Left forelimb (tissue), 1 donor: ENCODE results near the gene CCDC50.
A peak's percentile ranks its signal among the peaks of the same experiment; 100 is the strongest.

ENCODE experiments used
- DNase-seq: peaks from one replicate; pipeline ENCODE4 v3.0.0-alpha.2; 2018; ENCODE audit warnings: low spot score

Gene CCDC50

GRCh38 chr3:191320316-191320715, 8.9 kb upstream of the CCDC50 start:
- no peak for DNase-seq

GRCh38 chr3:191321019-191321767, 8.0 kb upstream of the CCDC50 start:
- no peak for DNase-seq

DNA sequence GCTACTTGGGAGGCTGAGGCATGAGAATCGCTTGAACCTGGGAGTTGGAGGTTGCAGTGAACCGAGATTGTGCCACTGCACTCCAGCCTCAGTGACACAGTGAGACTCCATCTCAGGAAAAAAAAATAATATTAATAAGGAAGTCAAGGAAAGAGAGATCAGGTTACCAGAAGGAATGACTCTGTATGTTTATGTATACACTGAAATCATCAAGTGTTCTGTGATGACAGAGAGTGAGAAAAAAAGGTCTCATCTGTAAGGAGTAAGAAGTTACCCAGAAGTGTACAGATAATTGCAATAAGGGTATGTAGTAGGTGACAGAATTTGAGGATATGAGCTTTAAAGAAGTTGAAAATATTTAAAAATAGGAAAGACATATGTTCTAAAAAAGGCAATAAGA, 4.3 kb upstream of the CCDC50 start:
- DNase-seq = no peak

DNA sequence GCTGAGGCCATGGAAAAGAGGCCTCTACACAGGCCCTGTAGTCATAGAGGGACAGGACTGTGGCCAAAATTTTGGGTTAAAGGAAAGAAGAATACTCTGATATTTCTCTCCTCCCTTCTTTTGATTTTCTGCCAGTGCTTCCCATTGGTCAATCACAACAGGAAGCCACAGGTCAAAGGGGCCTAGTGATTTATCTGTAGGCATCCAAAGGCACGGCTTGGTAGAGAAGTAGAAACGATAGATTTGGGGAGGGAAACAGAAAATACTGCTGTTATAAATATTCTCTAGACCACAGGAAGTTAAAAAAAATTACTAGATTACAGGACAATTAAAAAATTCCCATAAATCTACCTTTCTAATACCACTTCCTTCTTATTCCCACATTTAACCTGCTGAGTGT, 1.7 kb upstream of the CCDC50 start:
- no peak for DNase-seq

- DNase-seq = no peak
Measured at GRCh38 chr3:191328383-191328961, 722 bp upstream of the CCDC50 start.

DNA sequence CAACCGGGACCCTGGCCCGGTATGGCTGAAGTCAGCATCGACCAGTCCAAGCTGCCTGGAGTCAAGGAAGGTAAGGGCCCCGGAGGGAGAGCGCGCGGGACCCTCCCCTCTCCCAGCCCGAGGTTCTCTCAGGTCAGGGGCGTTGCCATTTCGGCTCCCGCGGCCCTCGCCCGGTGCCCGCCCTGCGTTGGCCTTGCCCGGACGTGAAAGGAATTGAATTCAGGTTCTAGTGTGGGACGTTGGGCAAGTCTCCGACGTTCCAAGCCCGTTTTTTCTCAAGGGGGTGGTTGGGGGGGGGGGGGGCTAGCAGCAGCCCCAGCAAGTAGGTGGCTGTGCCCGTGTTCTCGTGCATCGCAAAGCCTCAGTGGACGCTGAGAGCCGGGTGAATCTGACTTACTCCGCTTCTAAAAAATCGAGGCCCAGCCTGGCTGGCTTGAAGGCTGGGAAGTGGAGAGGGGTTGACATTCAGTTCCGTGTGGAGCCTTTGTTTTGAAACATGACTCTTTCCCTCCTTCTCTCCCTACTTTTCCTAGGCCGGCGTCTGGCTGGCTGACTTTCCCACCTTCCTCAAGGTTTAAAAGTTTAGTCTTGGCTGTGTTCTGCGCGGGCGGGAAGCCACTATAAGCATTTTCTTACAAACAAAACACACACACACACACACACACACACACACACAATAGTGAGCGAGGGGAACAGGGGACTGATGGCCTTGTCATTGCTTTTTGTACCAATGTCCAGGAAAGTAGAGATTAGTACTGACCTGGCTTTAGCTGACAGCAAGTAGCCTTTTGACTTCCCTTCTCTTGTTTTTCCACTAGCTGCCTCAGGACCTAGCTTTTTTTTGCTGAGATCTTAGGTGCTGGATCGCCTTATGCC, 698 bp downstream of the CCDC50 start, which contains the start of gene UTS2B:
UTS2B (minus strand) TSS at position 873 of the 876 bp plus-strand sequence. CDS start 48,337 bp downstream, outside the sequence.
- peak; percentile 77 for DNase-seq

DNA sequence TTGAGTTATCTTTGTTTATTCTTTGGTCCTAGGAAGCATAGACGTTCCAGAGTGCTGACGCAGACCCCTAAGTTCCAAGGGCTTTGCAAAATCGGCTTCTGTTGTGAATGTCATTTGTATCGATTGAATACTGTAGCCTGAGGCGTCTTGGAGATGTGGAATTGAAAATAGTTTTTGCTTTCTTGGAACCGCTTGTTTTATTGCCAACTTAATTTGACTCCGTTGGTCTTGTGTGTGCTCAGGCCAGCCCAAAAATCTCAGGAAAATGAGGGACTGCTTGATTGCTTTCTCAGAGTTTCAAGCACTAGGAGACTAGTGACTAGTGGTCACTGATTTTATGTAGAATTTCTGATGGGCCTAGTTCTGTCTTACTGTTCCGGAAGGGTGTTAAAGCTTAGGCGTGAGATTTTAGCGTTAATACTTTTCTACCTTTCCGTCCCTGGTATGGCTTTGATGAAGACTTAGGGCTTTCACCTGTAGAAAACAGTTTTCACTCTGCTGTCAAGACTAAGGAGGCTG, 1.4 kb downstream of the CCDC50 start:
- DNase-seq = no peak

DNA sequence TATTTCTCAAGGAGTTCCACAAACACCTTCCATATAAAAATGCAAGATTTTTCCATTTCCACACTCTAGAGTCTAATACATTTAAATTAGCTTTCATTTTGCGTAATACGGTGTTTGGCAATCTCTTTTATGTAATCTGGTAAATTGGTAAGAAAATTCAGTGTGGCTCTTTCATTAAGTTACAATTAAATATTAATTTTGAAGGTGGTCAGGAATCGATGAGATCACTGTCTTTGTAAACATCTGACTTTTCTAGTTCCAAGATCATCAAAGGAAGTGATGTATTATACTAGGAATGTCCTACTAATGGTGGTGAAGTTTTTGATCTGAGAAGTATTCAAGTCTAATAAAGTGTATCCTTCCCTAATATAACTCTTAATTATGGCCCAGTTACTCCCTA, 2.2 kb downstream of the CCDC50 start:
- no peak for DNase-seq

DNA sequence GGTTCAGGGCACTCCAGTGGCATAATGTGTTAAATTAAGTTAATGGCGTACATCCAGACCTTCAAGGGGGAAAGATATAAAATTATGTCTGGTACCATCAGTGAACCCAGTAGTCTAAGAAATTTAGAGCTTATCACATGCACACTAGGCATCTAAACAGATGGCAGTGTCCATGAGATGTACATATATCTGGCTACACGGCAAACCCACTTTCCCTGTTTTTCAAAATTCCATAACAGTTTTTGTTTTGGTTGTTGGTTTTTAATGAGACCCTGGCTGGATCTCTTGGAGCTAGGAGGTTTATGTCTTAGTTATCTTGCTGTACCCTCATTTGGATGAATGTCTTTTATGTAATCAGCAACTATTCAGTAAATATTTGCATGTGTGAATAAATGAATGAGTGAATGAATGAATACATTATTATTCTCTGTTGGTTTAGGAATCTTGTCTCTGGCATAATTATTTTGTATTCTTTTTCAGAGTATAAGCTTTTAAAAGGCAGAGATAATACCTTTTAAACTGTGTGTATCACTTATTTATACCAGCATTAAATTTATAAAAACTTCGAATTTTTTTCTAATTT, 4.2 kb downstream of the CCDC50 start:
- no peak for DNase-seq

DNA sequence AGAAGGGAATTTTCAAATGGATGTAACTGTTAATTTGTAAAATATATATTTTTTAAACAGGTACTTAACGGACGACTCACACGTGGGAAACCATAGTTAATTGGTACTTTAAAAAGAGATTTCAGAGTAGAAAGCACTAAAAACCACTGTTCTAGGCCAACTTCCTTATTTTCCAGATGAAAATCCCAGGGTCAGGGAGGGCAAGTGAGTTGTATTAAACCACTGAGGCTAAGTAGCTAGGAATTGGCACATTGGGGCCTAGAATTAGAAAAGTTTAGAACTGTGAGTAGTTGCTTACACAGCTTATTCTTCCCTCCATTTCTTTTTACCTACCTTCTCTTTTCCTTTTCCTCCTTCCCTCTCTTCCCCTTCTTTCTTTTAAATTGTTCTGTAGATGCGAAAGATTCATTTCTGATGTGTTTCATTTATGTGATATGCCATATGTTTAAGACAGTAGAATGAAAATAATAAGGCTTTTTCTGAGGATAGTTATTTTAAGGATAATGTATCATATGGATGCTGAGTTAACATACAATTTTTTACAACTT, 5.2 kb downstream of the CCDC50 start:
- no peak for DNase-seq

DNA sequence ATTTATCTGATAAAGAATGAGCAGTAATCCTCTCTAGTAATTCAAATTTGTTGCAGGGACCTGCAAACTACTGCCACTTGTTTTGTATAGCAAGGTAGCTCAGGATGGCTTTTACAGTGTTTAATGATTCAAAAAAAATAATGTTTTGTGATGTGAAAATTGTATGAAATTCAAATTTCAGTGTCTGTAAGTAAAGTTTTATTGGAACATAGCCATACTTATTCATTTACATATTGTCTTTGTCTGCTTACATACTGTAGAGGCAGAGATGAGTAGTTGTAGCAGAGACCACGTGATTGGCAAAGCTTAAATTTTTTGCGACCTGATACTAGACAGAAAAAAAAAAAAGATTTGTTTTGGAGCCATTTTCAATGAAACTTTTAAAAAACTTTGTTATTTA, 7.6 kb downstream of the CCDC50 start:
- no peak for DNase-seq

DNA sequence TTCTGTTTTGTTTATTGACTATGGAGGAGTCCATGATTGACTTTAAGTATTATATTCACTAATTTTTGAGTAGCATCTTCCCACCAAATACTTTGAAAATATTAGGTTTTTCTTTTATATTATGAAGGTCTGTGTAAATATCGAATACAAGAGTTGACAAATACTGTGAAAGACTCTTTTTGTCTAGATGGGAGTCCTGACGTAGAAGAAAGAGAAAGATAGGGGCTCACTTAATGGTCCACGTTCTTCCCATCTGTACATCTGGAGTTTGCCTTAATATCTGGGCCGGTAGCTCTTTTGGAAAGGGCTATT, 8.9 kb downstream of the CCDC50 start:
- DNase-seq = no peak

GRCh38 chr3:191339316-191339917, 10.2 kb downstream of the CCDC50 start:
- DNase-seq = no peak

- DNase-seq = no peak
Measured at GRCh38 chr3:191340351-191340750, 11.2 kb downstream of the CCDC50 start.

DNA sequence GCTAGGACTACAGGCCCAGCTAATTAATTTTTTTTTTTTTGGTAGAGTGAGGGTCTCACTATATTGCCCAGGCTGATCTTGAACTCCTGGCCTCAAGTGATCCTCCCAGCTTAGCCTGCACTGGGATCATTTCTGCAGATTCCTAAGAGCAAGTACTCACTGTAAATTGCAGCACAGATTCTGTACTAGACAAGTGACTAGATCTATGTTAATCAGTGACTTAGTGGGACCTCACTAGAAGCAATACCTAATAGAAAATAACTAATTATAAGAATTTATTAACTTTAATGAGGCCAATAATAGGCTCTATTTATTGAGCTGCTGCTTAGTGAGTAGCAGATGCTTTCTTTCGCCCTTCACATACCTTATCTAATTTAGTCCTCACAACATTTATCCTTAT, 11.8 kb downstream of the CCDC50 start:
- DNase-seq = no peak

DNA sequence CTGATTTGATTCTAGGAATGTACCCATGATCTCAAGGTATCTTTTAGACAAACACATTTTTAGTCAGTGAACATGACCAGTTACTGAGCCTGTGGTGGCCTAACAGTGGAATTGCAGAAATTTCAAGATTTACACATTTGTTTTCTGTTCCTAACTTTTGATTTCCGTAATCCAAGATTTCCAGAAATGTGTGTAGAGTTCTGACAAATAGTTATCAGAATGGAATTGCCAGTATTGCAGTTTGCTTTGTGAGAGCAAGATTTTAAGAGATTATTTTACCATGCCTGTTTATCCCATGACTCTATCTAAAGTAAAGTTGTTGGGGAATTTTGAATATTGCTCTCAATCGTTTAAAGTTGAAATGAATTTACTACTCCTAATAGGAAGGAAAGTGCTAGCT, 12.8 kb downstream of the CCDC50 start:
- DNase-seq = no peak

DNA sequence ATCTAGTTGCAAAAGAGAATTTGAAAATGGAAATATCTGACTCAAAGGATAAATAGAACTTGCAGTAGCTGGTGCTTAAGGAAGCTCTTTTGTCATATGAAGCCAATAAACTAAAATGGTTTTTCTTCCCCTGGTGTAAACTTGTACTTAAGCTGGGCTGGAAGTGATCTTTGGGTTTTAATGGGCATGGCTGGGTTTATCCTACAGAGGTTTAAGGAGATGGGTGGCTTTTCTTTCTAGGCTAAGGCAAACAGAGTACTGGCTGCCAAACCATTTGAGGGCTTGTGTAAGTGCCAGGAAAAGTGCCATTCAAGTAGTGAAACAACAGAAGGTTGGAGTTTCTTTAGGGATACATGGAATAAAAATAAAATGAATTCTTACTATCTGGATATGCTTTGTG, 13.2 kb downstream of the CCDC50 start:
- no peak for DNase-seq

DNA sequence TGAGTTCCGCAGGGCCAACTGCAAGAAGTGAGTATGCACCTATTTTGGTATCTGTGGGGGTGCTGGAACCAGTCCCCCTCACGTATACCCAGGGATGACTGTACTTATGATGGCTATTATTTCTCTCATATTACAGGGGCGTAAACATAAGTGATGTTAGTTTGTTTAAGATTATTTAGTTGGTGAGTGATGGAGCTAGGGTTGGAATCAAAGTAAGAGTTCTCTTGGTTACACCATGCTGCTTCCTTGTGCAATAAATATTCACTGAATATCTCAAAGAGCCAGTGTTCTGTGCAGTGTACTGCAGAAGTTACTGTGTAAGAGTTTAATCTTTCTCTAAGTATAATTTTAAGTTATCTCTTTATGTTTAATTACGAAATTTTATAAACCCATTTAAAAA, 13.9 kb downstream of the CCDC50 start:
- DNase-seq = no peak

DNA sequence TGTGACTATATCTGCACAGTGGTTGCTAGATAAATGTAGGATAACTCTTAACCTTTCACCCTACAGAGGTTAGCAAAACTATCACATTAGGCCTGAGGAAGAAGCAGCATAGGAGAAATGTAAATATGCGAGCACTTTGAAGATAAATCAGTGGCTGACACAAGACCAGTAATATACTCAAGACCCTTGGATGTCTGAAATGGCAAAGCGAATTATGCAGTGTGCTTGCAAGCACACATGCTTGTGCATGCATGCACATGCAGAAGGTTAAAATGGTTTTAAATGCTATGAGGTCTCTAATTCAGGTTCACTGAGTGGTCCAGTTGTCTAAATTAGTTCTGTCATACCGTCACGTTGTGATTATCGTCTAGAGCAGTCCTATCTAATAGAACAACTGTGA, 14.7 kb downstream of the CCDC50 start:
- no peak for DNase-seq

GRCh38 chr3:191345334-191345733, 16.1 kb downstream of the CCDC50 start:
- DNase-seq = no peak

DNA sequence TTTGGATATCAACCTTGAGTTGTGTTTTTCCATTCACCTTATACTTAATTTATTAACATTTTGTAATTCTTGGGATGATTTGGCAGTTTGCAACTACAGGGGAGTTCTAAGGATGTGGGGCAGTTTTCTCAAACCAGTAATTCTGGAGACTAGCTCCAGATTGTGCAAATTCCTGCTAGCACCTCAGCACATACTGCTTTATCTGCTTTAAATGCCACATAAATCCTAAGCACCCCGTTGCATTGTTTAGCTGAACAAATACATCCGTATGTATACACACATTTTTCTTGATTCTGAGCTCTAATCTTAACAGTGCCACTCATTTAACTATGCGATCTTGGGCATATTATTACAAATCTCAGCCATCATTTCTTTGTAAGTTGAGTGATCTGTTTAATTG, 18.0 kb downstream of the CCDC50 start:
- no peak for DNase-seq

DNA sequence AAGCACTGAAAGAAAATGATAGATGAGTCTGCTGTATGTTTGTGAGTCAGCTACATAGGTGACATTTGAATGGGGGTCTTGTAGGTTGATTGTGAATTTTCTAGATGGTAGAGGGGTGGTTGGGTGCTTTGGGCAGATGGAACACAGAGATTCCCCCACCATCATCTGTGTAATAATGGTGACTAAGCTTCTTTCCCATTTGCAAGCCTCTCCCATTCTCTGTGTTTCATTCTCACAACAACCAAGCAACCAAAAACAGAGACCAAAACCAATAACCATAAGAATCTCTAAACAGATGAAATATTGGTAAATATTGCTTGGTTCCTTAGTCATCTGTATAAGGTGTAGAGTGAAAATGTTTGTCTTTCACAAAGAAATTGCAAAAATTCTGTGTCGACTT, 18.9 kb downstream of the CCDC50 start:
- no peak for DNase-seq
